NCI-H1436 (cell line): ENCODE data around the gene CLMN.
"Not testable (repeated sequence)": the region's sequence is repeated elsewhere in the genome, so short reads cannot be mapped to it uniquely, and the experiment has no call there.

Source experiments
- DNase-seq: peaks from one replicate; lab custom pipeline; 2025; lab: John Stamatoyannopoulos, UW

CLMN gene

DNA sequence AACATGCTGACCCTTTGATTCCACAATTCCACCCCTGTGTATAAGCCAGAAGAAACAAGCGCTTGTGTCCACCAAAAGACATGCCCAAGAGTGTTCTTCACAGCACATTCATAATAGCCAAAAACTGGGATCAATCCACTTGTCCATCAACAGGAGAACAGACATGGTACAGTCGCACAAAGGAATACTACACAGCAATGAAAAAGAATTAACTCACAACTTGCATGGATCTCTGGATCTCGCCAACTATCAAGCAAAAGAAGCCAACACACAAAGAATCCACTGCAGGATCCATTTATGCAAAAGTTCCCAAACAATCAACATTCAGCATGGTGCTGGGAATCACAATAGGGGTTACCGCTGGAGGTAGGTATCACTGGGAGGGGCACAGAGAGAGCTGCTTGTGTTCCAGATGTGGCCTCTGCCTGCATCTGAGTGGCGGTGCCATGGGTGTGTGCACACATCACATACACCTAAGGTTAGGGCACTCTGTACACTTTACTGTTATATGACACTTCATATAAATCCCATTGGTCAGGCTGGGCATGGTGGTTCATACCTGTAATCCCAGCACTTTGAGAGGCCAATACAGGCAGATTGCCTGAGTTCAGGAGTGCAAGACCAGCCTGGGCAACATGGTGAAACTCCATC, 30.9 kb downstream of the CLMN start:
- no peak for DNase-seq

DNA sequence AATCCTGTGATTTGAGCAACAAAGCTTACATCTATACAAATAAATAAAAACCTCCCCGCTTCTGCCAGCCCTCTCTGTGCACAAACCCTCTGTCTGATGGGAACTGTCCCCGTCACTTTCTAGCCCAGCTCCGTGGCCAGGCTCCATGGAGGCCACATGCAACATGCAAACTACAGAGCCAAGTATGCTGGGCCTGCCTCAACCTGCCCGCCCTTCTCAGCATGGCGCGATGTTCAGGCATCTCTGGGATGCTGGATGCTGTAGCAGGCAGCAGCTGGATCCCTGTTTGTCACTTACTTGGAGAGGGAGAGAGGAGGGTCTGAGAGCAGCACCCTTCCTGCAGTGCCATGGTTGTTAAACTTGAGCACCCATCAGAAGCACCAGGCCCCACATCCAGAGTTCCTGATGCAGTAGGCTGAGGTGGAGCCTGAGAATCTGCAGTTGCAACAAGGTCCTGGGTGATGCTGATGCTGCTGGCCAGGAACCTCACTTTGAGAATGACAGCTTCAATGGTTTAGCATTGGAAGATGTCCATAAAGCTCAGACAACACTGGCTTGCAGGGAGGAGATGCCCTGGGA, 32.4 kb downstream of the CLMN start:
- DNase-seq: no peak

DNA sequence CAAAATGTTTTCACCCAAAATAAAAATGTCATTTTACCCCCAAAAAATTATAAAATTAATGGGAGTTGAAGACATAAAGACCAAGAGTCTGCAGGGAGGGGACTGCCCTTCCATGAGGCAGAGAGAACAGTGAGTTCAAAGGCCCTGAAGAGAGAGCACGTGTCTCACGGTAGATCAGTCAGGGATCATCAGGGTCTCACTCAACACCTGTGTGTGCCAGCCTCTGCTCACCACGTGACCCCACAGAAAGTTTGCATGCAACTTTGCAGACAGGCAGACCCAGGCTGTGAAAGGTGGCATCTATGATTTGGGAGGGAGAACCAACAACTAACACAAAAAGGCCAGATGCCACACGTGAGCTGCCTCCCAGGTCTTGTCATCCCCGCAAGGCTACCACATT, 33.1 kb downstream of the CLMN start:
- no peak for DNase-seq

DNA sequence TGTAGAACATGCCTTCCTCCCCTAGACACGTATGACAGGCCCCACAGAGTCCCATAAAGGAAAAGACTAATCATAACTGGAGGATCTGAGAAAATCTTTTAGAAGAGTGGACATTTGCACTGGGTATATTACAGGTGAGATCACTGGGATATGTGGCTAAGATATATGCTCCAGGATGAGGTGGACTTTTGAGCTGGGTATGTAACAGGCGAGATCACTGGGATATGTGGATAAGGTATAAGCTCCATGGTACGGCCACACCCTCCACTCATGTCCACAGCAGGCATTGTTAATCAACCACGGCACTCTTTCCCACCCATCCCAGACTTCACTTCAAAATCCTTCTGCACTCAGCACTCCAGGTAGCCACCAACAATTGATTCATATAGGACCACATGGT, 34.1 kb downstream of the CLMN start:
- DNase-seq: no peak

DNA sequence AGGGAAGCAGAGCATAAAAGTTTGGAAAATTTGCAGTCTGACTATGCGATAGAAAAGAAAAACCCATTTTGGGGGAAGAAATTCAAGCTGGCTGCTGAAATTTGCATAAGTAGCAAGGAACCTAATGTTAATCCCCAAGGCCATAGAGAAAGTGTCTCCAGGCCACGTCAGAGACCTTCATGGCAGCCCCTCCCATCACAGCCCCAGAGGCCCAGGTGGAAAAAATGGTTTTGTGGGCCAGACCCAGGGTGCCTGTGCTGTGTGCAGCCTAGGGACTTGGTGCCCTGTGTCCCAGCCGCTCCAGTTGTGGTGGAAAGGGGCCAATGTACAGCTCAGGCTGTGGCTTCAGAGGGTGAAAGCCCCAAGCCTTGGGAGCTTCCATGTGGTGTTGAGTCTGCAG, 35.9 kb downstream of the CLMN start:
- not testable (repeated sequence) for DNase-seq

DNA sequence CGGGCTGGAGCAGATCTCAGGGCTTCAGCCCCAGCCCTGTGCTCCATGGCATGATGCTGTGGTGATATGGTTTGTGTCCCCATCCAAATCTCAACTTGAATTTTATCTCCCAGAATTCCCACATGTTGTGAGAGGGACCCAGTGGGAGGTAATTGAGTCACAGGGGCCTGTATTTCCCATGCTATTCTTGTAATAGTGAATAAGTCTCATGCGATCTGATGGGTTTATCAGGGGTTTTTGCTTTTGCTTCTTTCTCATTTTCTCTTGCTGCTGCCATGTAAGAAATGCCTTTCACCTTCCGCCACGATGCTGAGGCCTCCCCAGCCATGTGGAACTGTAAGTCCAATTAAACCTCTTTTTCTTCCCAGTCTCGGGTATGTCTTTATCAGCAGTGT, 36.7 kb downstream of the CLMN start:
- not testable (repeated sequence) for DNase-seq

DNA sequence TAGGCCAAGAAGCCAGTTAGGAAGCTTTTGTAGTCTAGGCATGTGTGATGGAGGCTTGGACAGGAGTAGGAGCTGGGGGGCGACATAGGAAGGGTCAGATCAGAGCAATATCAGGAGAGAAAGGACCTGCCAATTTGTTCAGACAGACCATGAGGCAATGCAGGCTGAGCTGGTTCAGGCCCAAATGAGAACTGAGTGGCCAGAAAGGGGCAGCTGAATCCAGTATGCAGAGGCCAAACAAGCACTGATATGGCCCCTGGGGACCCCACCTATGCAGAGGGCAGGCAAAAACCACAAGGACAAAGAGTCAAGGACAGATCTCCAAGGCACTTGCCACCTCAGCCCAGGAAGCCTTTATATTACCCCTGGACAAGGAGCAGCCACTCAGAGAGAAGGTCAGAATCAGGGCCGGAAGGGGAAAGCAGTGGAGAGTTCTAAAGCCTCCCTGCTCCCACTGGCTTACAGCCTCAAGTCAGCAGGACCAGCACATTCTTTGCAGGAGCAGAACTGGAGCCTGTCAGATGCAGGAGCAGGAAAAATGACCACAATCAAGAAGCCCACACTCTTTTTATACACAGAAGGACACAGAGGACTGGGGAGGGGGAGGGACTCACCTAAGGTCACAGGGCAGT, 37.2 kb downstream of the CLMN start:
- no peak for DNase-seq

DNA sequence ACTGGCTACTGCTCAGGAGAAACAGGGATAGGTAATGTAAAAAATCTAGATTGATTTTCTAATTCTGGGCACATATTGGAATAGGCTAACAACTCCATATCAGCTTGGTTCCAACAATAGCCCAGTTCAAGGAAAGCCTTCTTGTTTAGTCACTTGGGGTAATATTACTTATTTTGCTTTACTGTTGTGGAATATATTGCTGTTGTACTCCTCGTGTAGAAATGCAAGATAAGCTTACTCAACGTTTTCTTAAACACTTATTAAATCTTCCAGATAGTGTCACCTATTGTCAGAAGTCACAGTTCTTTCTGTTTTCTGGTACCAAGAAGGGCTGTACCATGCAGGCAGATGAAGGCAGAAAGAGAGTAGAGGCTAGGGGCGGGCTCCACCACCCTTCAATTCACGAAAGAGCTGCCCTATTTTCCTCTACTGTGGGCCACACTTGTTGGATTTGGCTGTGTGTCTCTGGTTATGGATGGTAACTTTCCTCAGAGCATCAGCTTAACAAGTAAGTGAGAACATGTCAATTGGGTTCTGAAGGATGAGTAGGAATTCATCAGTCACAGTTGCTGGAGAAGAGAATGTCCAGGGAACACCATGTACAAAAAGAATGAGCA, 38.0 kb downstream of the CLMN start:
- no peak for DNase-seq

DNA sequence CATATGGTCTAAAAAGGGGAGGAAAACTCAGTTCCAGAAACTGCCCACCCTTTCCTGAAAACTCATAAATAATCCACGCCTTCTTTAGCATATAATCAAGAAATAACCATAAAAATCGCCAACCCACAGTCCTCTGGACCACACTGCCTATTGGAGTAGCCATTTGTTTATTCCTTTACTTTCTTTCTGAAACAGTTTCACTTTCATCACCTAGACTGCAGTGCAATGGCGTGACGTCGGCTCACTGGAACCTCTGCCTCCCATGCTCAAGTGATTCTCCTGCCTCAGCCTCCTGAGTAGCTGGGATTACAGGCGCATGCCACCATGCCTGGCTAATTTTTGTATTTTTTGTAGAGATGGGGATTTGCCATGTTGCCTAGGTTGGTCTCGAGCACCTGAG, 44.2 kb downstream of the CLMN start:
- no peak for DNase-seq

DNA sequence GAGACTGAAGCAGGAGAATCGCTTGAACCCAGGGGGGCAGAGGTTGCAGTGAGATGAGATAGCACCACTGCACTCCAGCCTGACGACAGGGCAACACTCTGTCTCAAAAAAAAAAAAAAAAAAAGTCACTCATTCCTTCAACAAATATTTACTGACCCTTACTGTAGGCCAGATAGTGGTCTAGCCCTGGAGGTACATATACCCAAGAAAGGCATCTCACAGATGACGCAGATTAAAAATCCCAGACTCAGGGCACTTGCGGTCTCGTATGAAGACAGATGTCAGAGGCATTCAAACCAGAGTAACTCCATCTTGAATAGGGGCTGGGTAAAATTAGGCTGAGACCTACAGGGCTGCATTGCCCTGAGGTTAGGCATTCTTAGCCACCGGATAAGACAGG, 44.8 kb downstream of the CLMN start:
- DNase-seq: no peak

DNA sequence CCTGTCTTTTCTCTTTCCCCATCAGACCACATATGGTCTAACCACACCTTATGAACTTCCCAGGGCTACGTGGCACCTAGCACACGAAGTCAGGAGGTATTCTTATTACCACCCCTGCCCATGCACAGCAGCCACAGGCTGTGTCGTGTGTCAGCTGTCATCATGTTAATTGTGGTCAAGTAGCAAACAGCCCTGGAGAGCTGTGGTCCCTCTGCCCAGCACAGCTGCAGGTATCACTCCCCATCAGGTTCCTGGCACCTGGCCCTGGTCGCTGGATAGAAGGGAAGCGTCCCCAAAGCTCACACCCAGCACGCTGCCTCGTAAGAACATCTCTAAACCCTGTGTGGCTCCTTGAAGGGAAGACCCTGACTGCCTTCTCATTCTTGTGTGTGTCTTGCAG, 45.4 kb downstream of the CLMN start:
- no peak for DNase-seq

DNA sequence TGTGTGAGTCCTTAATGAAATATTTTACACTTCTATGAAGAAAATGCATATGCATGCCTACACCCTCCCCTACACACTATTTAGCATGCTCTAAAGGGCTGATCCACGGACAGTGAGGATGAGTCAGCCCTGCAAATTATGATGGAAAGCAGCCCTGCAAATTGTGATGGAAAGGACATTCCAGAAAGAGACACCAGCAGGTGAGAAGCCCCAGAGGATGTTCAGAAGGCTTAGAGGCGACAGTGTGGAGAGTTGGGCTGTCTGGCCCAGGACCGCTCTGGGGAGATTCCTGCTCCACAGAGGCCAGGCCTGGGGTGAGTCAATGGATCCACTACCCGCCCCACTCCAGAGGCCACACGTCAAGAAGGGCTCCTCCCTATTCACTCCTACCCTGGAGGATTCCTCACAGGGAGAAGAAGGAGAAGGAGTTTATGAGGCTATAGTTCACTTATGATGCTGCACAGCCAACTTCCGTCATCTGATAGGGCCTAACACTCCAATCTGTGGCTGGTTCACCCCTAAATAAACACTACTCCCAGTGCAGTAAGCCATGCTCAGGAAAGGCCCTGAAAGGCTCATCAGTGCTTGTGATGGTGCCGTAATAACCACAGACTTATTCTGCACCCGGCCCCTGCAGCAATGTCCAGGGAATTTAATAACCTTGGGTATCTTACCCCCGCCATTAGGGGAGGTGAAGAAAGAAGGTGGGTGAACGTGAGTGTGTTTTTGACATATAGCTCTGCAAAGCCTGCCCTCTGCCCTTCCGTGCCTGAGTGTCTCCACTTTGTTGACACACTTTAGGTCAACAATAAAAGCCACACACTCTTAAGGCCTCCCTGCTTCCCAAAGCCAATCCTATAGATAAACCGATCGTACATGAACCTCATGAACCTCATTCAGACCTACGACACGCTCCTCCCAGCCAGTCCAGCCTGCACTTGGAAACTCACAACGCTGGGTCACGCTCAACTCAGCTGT, 46.4 kb downstream of the CLMN start:
- no peak for DNase-seq

DNA sequence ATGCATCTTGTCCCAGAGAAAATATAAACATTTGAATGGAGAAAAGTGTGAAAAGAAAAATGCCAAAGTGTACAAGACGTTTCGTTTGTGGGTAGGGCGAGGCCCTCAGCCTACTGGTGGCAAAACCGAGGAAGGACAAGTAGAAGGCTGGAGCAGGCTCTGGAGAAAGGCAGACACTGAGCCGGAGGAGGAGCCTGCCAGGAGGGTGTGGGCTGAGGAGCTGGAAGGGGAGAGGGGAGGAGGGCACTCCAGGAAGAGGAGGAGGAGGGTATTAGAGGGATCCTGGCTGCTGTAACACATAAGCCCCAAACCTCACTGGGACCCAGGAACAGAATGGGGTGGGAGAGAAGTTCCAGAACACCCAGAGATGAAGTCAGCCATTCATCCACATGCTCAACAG, 47.7 kb downstream of the CLMN start:
- no peak for DNase-seq

DNA sequence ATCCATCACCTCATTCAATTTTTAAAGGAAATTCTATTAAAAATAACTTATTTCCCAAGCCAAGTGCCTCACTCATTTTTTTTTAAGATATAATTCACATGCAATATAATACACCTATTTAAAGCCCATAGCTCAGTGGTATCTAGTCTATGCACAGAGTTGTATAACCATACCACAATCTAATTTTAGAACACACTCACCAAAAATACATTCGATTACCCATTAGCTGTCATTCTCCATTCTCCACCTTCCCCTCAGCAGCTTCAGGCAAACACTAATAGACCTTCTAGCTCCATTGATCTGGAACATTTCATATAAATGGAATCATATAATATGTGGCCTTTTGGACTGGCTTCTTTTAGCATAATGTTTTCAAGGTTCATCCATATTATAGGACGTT, 49.5 kb downstream of the CLMN start:
- DNase-seq: no peak

DNA sequence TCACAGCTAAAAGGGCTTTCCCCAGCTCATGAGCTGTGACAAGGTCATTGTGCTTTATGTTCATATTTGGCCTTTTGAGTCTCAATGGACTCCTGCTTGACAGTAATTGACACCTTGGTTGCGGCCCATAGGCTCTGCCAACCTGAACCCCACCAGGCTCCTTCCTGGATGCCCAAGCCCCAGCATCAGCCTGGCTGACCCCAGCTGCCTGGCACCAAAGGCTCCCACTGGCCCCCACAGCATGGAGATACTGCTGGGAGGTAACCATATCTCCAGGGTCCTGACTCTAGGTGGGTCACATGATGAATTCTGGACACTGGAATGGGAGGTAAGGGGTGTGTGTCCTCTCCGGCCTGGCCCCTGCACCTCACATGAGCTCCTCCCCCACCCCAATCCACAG, 50.2 kb downstream of the CLMN start:
- no peak for DNase-seq

DNA sequence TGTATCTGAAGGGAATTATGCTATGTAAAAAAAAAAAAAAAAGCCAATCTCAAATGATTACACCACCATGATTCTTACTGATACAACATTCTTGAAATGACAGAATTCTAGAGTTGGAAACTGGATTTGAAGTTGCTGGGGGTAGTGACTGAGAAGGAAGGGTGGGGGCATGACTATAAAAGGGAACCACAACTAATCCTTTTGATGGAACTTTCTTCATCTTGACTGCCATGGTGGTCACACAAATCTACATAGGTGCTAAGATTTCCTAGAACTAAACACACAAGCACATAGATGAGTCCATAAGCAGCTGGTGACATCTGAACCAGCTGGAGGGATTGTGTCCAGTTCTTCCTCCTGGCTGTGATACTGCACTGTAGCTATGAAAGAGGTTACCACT, 51.4 kb downstream of the CLMN start:
- no peak for DNase-seq

DNA sequence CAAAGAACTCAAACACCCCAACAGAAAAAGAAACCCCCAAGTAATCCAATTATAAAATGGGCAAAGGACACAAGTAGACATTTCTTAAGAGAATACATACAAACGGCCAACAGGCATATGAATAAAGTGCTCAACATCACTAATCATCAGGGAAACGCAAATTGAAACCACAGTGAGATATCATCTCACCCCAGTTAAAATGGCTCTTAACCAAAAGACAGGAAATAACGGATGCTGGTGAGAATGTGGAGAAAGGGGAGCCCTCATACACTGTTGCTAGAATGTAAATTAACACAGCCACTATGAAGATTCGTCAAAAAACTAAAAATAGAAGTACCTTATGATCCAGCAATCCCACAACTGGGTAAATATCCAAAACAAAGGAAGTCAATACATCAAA, 52.4 kb downstream of the CLMN start:
- DNase-seq: no peak

DNA sequence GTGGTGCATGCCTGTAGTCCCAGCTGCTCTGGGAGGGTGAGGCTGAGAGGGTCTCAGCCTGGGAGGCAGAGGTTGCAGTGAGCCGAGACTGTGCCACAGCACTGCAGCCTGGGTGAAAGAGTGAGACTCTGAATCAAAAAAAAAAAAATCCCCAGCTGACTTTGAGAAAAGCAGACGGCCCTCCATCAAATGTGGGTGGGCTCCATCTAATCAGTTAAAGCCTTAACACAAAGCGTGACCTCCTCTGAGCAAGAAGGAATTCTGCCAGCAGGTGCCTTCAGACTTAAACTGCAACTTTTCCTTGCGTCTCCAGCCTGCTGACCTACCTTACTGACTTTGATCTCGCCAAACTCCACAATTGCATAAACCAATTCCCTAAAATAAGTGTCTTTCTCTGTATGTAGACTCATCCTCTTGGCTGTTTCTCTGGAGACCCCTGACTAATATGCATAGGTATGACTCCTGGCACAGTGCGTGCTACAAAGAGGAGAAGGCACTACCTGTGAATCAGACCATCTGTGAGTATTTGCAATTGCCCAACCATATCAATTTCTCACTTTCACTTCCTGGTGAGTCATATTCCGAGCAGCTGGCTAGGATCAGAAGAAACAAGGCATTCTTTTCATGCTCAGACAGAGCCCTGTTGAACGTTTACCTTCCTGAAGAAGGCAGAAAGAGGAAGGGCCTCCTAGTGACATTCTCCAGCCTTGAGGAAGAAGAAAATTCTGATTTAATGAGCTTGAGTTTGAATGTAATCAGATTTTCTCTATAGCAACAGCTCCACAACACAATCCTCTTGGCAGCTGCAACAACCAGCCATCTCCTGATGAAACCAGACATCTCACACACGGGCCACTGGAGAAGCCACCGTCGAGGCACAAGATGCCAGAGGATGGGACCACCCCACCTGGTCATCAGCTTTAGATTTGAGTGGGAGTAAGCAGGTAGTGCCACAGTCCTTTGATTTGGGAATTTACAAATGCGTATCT, 54.3 kb downstream of the CLMN start:
- DNase-seq: peak; percentile 56

DNA sequence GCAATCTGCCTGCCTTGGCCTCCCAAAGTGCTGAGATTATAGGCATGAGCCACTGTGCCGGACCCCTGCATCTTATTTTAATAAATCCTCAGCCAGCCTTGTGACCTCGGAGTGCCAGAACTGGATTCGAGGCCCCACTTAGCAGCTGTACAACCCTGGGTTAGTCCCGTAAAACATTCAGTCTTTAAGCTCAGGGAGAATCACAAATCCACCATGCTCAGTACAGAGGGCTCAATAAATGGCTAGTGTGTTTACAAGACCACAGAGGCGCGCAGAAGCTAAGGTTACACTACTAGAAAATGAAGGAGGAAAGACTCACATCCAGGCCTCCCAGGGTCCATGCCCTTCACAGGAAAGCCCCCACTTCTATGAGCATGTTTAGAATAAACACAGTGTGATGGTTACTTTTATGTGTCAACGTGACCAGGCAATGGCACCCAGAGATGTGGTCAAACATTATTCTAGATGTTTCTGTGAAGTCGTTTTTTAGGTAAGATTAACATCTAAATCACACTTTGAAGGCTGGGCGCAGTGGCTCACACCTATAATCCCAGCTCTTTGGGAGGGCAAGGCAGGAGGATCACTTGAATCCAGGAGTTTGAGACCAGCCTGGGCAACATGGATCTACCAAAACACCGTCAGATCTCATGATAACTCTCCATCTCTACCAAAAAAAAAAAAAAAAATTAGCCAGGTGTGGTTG, 55.3 kb downstream of the CLMN start:
- no peak for DNase-seq

DNA sequence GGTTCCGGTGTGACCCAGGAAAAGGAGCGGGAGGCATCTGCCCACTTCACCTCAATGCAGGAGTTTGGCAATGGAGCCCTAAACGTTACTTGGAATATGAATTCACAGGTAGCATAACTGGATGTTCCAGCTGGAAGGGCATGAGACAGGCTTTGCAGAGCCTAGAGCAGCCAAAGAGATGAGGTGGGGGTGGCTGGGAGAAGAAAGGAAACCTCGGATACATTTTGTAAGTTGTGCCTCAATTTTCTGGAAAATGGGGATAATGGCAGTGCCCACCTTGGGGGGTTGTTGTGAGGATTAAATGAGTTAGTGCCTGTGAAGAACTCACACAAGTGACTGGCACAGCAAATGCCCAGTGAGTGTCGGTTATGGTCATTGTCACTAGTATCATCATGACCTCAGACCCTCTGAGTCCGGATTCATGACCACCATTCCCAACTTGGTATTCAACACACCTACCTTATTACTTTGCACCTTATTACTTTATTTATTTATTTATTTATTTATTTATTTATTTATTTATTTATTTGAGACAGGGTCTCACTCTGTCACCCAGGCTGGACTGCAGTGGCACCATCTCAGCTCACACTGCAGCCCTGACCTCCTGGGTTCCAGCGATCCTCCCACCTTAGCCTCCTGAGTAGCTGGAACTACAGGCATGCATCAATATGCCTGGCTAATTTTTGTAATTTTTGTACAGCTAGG, 56.0 kb downstream of the CLMN start:
- no peak for DNase-seq
